ENCODE data around the gene HIRA. TPM values are rescaled to one million over a fixed set of nuclear protein-coding genes. Genes with fewer than 3 reads are reported as not detected.

HIRA gene
- 10 to 100 TPM; 22.8 to 32.8 (median 31.2) TPM for polyA plus RNA-seq (ENCODE audit: insufficient read length in 4 of 4)

GRCh38 chr22:19431649-19432132, at the start of gene HIRA:
TSS of gene HIRA (minus strand) at chr22:19431733. CDS start at chr22:19431476, 257 bp downstream.
- DNase-seq (ENCODE audit: low read depth in 4 of 4, low spot score in 3 of 4) = peak in 1 of 4 donors; percentile 53

- DNase-seq (ENCODE audit: low read depth in 4 of 4, low spot score in 3 of 4) = no peak
Measured at GRCh38 chr22:19480789-19481188, 49.3 kb upstream of the HIRA start.

GRCh38 chr22:19480173-19480568, 48.6 kb upstream of the HIRA start:
- DNase-seq (ENCODE audit: low read depth in 4 of 4, low spot score in 3 of 4) = no peak

- peak; percentile 95 to 98 (median 98) for DNase-seq (ENCODE audit: low read depth in 4 of 4, low spot score in 3 of 4)
Measured at GRCh38 chr22:19479355-19480172, 48.0 kb upstream of the HIRA start, which contains the start of gene CDC45. TSS of gene CDC45 (plus strand) at chr22:19479920. CDS start at chr22:19479969, 49 bp downstream.

GRCh38 chr22:19478901-19479354, 47.4 kb upstream of the HIRA start, which contains the start of gene UFD1:
TSS of gene UFD1 (minus strand) at chr22:19479193. CDS start at chr22:19479085, 108 bp downstream.
- peak in 1 of 4 donors; percentile 54 for DNase-seq (ENCODE audit: low read depth in 4 of 4, low spot score in 3 of 4)

GRCh38 chr22:19478045-19478900, 46.7 kb upstream of the HIRA start:
- DNase-seq (ENCODE audit: low read depth in 4 of 4, low spot score in 3 of 4) = no peak

- no peak for DNase-seq (ENCODE audit: low read depth in 4 of 4, low spot score in 3 of 4)
Measured at GRCh38 chr22:19477321-19478044, 46.0 kb upstream of the HIRA start.

- no peak for DNase-seq (ENCODE audit: low read depth in 4 of 4, low spot score in 3 of 4)
Measured at GRCh38 chr22:19476023-19476422, 44.5 kb upstream of the HIRA start.

GRCh38 chr22:19473578-19473977, 42.0 kb upstream of the HIRA start:
- DNase-seq (ENCODE audit: low read depth in 4 of 4, low spot score in 3 of 4) = no peak

GRCh38 chr22:19472233-19472632, 40.7 kb upstream of the HIRA start:
- DNase-seq (ENCODE audit: low read depth in 4 of 4, low spot score in 3 of 4) = no peak

GRCh38 chr22:19471572-19471971, 40.0 kb upstream of the HIRA start:
- no peak for DNase-seq (ENCODE audit: low read depth in 4 of 4, low spot score in 3 of 4)

- DNase-seq (ENCODE audit: low read depth in 4 of 4, low spot score in 3 of 4) = no peak
Measured at GRCh38 chr22:19470010-19470409, 38.5 kb upstream of the HIRA start.

GRCh38 chr22:19469421-19469820, 37.9 kb upstream of the HIRA start:
- DNase-seq (ENCODE audit: low read depth in 4 of 4, low spot score in 3 of 4) = no peak

GRCh38 chr22:19467912-19468311, 36.4 kb upstream of the HIRA start:
- DNase-seq (ENCODE audit: low read depth in 4 of 4, low spot score in 3 of 4) = no peak

- DNase-seq (ENCODE audit: low read depth in 4 of 4, low spot score in 3 of 4) = no peak
Measured at GRCh38 chr22:19466848-19467752, 35.6 kb upstream of the HIRA start.

- no peak for DNase-seq (ENCODE audit: low read depth in 4 of 4, low spot score in 3 of 4)
Measured at GRCh38 chr22:19466126-19466716, 34.7 kb upstream of the HIRA start.

- DNase-seq (ENCODE audit: low read depth in 4 of 4, low spot score in 3 of 4) = no peak
Measured at GRCh38 chr22:19464975-19465374, 33.4 kb upstream of the HIRA start.

- DNase-seq (ENCODE audit: low read depth in 4 of 4, low spot score in 3 of 4) = no peak
Measured at GRCh38 chr22:19464546-19464945, 33.0 kb upstream of the HIRA start.
